DMS114 treated with DMSO at 0.1 percent for 48 hours (cell line): ENCODE measurements around the gene CDK15.
"Not testable (repeated sequence)": the region's sequence is repeated elsewhere in the genome, so short reads cannot be mapped to it uniquely, and the experiment has no call there.

ENCODE experiments used
- DNase-seq: peaks from one replicate; lab custom pipeline; 2025; ENCODE audit not compliant: unreplicated experiment; lab: John Stamatoyannopoulos, UW

The CDK15 gene

GRCh38 chr2:201789395-201789794, 16.9 kb upstream of the CDK15 start:
- DNase-seq = no peak

- DNase-seq = no peak
Observed at GRCh38 chr2:201790291-201790690, 16.0 kb upstream of the CDK15 start.

- DNase-seq = no peak
Observed at GRCh38 chr2:201790989-201791388, 15.3 kb upstream of the CDK15 start.

GRCh38 chr2:201793631-201794030, 12.7 kb upstream of the CDK15 start:
- DNase-seq = no peak

GRCh38 chr2:201794294-201794693, 12.0 kb upstream of the CDK15 start:
- DNase-seq = no peak

GRCh38 chr2:201795607-201796477, 10.5 kb upstream of the CDK15 start:
- DNase-seq = peak; percentile 52

- no peak for DNase-seq
Observed at GRCh38 chr2:201796478-201796865, 9.9 kb upstream of the CDK15 start.

GRCh38 chr2:201797175-201797840, 9.0 kb upstream of the CDK15 start:
- no peak for DNase-seq

- DNase-seq = no peak
Observed at GRCh38 chr2:201798252-201798913, 8.0 kb upstream of the CDK15 start.

GRCh38 chr2:201798914-201799285, 7.4 kb upstream of the CDK15 start:
- DNase-seq = not testable (repeated sequence)

- no peak for DNase-seq
Observed at GRCh38 chr2:201807452-201807999, 1.2 kb downstream of the CDK15 start.

GRCh38 chr2:201808027-201808426, 1.7 kb downstream of the CDK15 start:
- no peak for DNase-seq

GRCh38 chr2:201809633-201810032, 3.3 kb downstream of the CDK15 start:
- no peak for DNase-seq

- not testable (repeated sequence) for DNase-seq
Observed at GRCh38 chr2:201810604-201811003, 4.3 kb downstream of the CDK15 start.

GRCh38 chr2:201813996-201814760, 7.8 kb downstream of the CDK15 start:
- no peak for DNase-seq

GRCh38 chr2:201816657-201817575, 10.6 kb downstream of the CDK15 start:
- DNase-seq = no peak

GRCh38 chr2:201820383-201821007, 14.2 kb downstream of the CDK15 start:
- DNase-seq = no peak

- no peak for DNase-seq
Observed at GRCh38 chr2:201821080-201821479, 14.7 kb downstream of the CDK15 start.

- no peak for DNase-seq
Observed at GRCh38 chr2:201824212-201824611, 17.9 kb downstream of the CDK15 start.
